Endothelial cell of umbilical vein (primary cell): ENCODE data around the gene SMC1A.

Experiments used
- CTCF ChIP-seq, 2 donors: IDR thresholded peaks; 1 replicate in 1 of 2; 2 replicates in 1 of 2; pipeline ENCODE4 v1.5.1; 2011; ENCODE audit warnings: low read length in 2 of 2, mild to moderate bottlenecking in 2 of 2, moderate library complexity in 2 of 2, control low read depth in 1 of 2, inconsistent platforms in 1 of 2, low read depth in 1 of 2; ENCODE audit not compliant: insufficient read depth in 1 of 2; ENCODE audit errors: extremely low read depth in 1 of 2
- EZH2 ChIP-seq: IDR thresholded peaks from 2 replicates; pipeline ENCODE4 v1.6.1; 2012; ENCODE audit warnings: borderline replicate concordance, low read depth, mild to moderate bottlenecking, moderate library complexity, low read length, inconsistent platforms; ENCODE audit not compliant: severe bottlenecking
- GATA2 ChIP-seq: IDR thresholded peaks from 2 replicates; pipeline ENCODE4 v1.7.0; 2011; ENCODE audit warnings: low read depth, mild to moderate bottlenecking, moderate library complexity, mixed read lengths, low read length; ENCODE audit not compliant: insufficient read length, insufficient read depth
- POLR2A ChIP-seq: IDR thresholded peaks from 2 replicates; pipeline ENCODE4 v1.6.1; 2012; ENCODE audit warnings: low read depth, mild to moderate bottlenecking, control low read depth, low read length
- POLR2AphosphoS5 ChIP-seq: IDR thresholded peaks from 2 replicates; pipeline ENCODE4 v1.6.1; 2012; ENCODE audit warnings: low read depth, mild to moderate bottlenecking, control low read depth, low read length, moderate library complexity; ENCODE audit not compliant: insufficient read depth

DNA sequence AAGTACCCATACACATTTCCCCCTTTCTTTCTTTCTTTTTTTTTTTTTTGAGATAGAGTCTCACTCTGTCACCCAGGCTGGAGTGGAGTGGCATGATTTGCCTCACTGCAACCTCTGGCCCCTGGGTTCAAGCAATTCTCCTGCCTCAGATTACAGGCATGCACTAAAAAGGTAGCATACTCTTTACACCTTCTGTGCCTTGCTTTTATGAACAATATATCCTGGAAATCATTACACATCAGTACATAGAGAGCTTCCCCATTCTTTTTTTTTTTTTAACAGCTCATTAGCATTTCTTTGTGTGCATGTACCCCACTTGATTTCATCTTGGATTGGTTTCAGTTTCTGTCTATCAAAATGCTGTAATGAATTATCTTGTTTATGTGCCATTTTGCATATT is 30.4 kb upstream of the SMC1A start:
- TF ChIP-seq POLR2AphosphoS5 = no peak
- no peak for TF ChIP-seq EZH2
- TF ChIP-seq POLR2A = no peak
- TF ChIP-seq CTCF (IDR thresholded peaks at IDR 0.05; ENCODE audit: extremely low read depth in 1 of 2, insufficient read depth in 1 of 2, low read depth in 1 of 2, low read length in 2 of 2) = no peak
- TF ChIP-seq GATA2 = no peak
